Effector memory CD8-positive, alpha-beta T cell (primary cell): ENCODE results near the gene FAF2.

Source experiments
- ATAC-seq: fragments of 150-1000 bp; cut with Tn5 transposase; replicated peaks from 2 replicates; pipeline ENCODE4 v1.10.0; 2021; ENCODE audit warnings: mild to moderate bottlenecking, moderate library complexity
- DNase-seq, 3 experiments: peaks; one replicate each; pipeline ENCODE4 v3.0.0; 2021
- H3K27ac Mint-ChIP-seq, 2 donors: one replicate each; pipeline ENCODE4 v1.8.0; 2022; ENCODE audit warnings: mild to moderate bottlenecking in 2 of 2, mixed read lengths in 2 of 2, moderate library complexity in 2 of 2
- H3K27me3 Mint-ChIP-seq, 2 donors: one replicate each; pipeline ENCODE4 v1.8.0; 2022; ENCODE audit warnings: mixed read lengths in 2 of 2
- H3K36me3 Mint-ChIP-seq: one replicate; pipeline ENCODE4 v1.8.0; 2022; ENCODE audit warnings: mild to moderate bottlenecking, moderate library complexity, mixed read lengths; ENCODE audit not compliant: insufficient read depth
- H3K4me1 Mint-ChIP-seq, 2 donors: one replicate each; pipeline ENCODE4 v1.8.0; 2022; ENCODE audit warnings: low read depth in 2 of 2, mixed read lengths in 2 of 2
- H3K4me3 Mint-ChIP-seq, 2 donors: one replicate each; pipeline ENCODE4 v1.8.0; 2022; ENCODE audit warnings: mild to moderate bottlenecking in 2 of 2, mixed read lengths in 2 of 2, moderate library complexity in 2 of 2
- H3K9me3 Mint-ChIP-seq, 2 donors: one replicate each; pipeline ENCODE4 v1.8.0; 2022; ENCODE audit warnings: mixed read lengths in 2 of 2

FAF2 gene

DNA sequence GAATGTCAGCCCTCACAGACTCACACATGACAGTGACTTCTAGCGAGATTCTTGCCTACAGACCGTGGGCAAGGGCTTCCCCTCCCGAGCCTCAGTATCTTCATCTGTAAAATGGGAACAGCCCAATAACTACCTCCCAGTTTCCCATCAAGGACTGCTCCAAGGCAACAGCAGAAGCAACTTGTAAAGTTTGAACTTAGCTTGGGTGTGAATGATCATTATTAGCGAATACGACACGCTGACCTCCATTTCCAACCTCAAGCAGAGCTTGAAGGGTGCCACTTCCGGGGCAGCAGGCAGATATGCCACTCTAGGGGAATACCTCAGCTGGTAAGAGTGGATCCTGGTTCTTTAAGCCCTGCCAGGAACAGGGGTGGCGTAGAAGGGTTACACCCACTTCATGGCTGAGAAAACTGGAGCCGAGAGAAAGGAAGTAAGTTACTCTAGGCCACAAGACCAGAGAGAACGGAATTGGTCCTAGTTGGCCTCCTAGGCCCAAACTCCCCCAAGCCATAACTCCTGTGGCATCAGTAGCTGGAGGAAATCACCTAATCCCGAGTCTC lies 87.0 kb downstream of the FAF2 start:
- DNase-seq (peak; percentile 46 to 52 (median 51)), ATAC-seq (peak; percentile 15)
- Mint-ChIP-seq H3K4me1 (peaks cover 41 to 58% of the 10 kb centered on the region in 2 donors), H3K27ac (peak overlapping the region; percentile 98 to 100), H3K4me3 (peak overlapping the region; percentile 96 to 98), H3K36me3 (peaks cover 70% of the 10 kb centered on the region), H3K27me3 (no peaks in the 10 kb centered on the region), H3K9me3 (no peaks in the 10 kb centered on the region)

DNA sequence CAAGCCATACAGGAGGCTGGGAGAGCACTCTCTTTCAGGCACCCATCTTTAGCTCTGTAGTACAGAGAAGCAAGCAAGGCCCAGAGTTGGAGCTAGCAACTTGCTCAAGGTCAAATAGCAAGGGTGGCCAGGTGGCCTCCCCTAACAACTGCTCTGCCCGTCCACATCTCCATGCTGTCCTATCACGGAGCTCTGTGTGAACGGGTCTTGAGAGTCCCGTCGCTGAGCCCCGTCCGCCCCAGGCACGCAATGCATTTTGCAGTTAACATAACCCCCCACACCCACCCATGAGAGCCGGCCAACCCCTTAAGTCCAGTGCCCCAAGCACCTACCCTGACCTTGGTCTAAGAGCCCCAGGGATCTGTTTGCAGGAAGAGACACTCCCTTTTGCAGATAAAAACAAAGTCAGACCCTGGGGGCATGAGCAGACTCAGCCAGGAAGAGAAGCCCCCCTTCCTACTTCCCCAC lies 87.5 kb downstream of the FAF2 start:
- Mint-ChIP-seq H3K4me1 (peaks cover 46 to 63% of the 10 kb centered on the region in 2 donors), H3K27ac (peak overlapping the region; percentile 98 to 100), H3K27me3 (no peaks in the 10 kb centered on the region), H3K9me3 (no peaks in the 10 kb centered on the region), H3K36me3 (peaks cover 73% of the 10 kb centered on the region), H3K4me3 (peak overlapping the region; percentile 96 to 98)
- no peak for ATAC-seq
- DNase-seq, result no peak

GRCh38 chr5:176536132-176536901 lies 88.1 kb downstream of the FAF2 start:
- H3K27ac Mint-ChIP-seq, result peak overlapping the region; percentile 98 to 100
- DNase-seq (peak; percentile 77 to 82 (median 81)), ATAC-seq (peak; percentile 31)
- H3K4me3 Mint-ChIP-seq, result peak overlapping the region; percentile 96 to 98
- peaks cover 48 to 65% of the 10 kb centered on the region in 2 donors for H3K4me1 Mint-ChIP-seq
- peaks cover 74% of the 10 kb centered on the region for H3K36me3 Mint-ChIP-seq
- H3K27me3 Mint-ChIP-seq, result no peaks in the 10 kb centered on the region
- no peaks in the 10 kb centered on the region for H3K9me3 Mint-ChIP-seq

- ATAC-seq, result peak; percentile 61
These were observed 88.8 kb downstream of the FAF2 start, which contains the start of gene RNF44 for GRCh38 chr5:176536902-176537553. RNF44 (minus strand) TSS chr5:176537402; CDS start chr5:176532472, 4,930 bp downstream.

GRCh38 chr5:176537554-176538229 lies 89.5 kb downstream of the FAF2 start:
- Mint-ChIP-seq H3K27ac (peak overlapping the region; percentile 98 to 100), H3K4me3 (peak overlapping the region; percentile 96 to 98), H3K27me3 (no peaks in the 10 kb centered on the region), H3K4me1 (peaks cover 61 to 74% of the 10 kb centered on the region in 2 donors), H3K36me3 (peaks cover 74% of the 10 kb centered on the region), H3K9me3 (no peaks in the 10 kb centered on the region)
- peak; percentile 67 for ATAC-seq
- peak; percentile 93 to 96 (median 93) for DNase-seq

More at GRCh38 chr5:176536902-176537553, 88.8 kb downstream of the FAF2 start, which contains the start of gene RNF44:
- peaks cover 54 to 67% of the 10 kb centered on the region in 2 donors for H3K4me1 Mint-ChIP-seq
- H3K36me3 Mint-ChIP-seq, result peaks cover 74% of the 10 kb centered on the region
- H3K27me3 Mint-ChIP-seq, result no peaks in the 10 kb centered on the region
- H3K27ac Mint-ChIP-seq, result peak within 1 kb of the TSS; percentile 98 to 100
- peak within 1 kb of the TSS; percentile 96 to 98 for H3K4me3 Mint-ChIP-seq
- peak; percentile 99 for DNase-seq
- no peaks in the 10 kb centered on the region for H3K9me3 Mint-ChIP-seq

DNA sequence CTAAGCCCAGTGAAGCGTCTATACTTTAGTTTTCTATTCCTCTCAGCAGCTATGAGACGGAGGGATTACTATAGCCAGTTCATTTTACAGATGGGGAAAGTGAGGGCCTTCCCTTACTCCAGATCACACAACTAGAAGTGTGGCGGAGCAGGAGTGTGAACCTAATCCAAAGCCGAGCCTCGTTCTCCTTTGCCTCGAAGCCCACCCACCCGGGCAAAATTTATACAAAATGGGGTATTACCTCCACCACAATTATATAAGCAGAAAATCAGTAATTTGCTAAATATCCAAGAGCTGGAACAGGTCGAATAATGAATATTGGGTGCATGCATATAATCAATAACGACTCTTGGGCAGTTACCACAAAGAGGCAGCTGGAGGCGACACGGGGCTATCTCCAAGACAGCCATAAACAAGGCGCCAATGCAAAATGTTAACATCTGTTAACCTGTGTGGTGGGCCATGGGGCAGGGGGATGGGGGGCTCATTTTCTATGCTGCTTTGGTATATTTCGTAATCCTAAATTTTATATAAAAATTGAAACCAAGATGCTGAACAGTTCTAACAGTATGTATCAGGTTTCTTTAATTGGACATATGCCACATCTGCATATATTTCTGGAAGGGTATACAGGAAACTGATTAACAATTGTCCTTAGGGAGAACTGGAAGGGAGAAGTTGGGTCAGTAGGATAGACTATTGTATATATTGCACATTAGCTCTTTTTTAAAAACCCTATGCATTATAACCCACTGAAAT lies 90.2 kb downstream of the FAF2 start:
- H3K4me1 Mint-ChIP-seq, result peaks cover 58 to 67% of the 10 kb centered on the region in 2 donors
- ATAC-seq (no peak), DNase-seq (no peak)
- H3K36me3 Mint-ChIP-seq, result peaks cover 68% of the 10 kb centered on the region
- H3K27me3 Mint-ChIP-seq, result no peaks in the 10 kb centered on the region
- peak overlapping the region; percentile 96 to 98 for H3K4me3 Mint-ChIP-seq
- peak overlapping the region; percentile 98 to 100 for H3K27ac Mint-ChIP-seq
- no peaks in the 10 kb centered on the region for H3K9me3 Mint-ChIP-seq

- H3K4me1 Mint-ChIP-seq, result peaks cover 52 to 64% of the 10 kb centered on the region in 2 donors
- H3K27ac Mint-ChIP-seq, result no peak overlapping the region
- ATAC-seq (no peak), DNase-seq (no peak)
- H3K9me3 Mint-ChIP-seq, result no peaks in the 10 kb centered on the region
- H3K36me3 Mint-ChIP-seq, result peaks cover 66% of the 10 kb centered on the region
- no peak overlapping the region for H3K4me3 Mint-ChIP-seq
- no peaks in the 10 kb centered on the region for H3K27me3 Mint-ChIP-seq
These were observed 90.8 kb downstream of the FAF2 start for GRCh38 chr5:176538989-176539384.

DNA sequence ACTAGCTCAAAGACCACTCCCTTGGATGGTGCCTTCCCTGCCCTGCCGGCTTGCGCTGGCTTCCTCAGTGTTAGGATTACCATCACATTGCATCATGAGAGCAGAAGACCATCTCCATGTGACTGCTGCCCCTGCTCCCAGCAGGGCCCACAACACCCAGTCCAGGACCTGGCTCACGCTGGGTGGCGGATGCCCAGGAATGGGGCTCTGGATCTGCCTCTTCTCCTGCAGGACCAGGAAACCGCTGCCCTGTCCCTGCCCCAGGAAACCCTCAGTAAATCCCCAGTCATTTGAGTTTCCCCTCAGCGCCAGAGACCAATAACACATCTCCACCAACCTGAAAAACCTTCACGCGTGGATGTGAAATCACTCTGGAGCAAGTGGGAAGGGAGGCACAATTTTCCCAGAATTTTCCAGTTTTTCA lies 92.3 kb downstream of the FAF2 start:
- H3K4me1 Mint-ChIP-seq, result peaks cover 49 to 59% of the 10 kb centered on the region in 2 donors
- peak overlapping the region; percentile 92 to 98 for H3K27ac Mint-ChIP-seq
- H3K9me3 Mint-ChIP-seq, result no peaks in the 10 kb centered on the region
- H3K4me3 Mint-ChIP-seq, result peak overlapping the region; percentile 89 to 91
- no peak for ATAC-seq
- H3K36me3 Mint-ChIP-seq, result peaks cover 51% of the 10 kb centered on the region
- DNase-seq, result no peak
- H3K27me3 Mint-ChIP-seq, result no peaks in the 10 kb centered on the region

DNA sequence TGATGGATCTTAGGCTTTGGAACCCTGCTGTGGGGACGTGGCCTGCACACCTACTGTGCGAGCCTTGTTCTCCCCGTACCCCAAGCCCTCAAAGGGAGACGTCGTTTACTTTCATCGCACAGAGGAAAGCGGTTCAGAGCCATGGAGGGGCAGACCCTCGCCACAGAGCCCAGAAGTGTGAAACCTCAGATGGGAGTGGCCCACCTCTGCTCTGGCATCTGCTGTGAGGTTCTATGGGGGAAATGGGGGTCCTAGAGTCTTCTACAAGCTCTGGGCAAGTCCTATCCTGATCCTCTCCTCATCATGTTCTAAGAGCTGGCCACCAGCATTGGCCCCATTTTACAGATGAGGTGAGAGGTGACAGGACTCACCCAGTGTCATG lies 92.8 kb downstream of the FAF2 start:
- Mint-ChIP-seq H3K36me3 (peaks cover 46% of the 10 kb centered on the region), H3K27me3 (no peaks in the 10 kb centered on the region), H3K4me1 (peaks cover 49 to 59% of the 10 kb centered on the region in 2 donors), H3K4me3 (peak overlapping the region; percentile 89 to 91), H3K9me3 (no peaks in the 10 kb centered on the region), H3K27ac (peak overlapping the region; percentile 92 to 98)
- ATAC-seq (peak; percentile 3), DNase-seq (peak; percentile 53 to 56 (median 54))

GRCh38 chr5:176541338-176542134 lies 93.4 kb downstream of the FAF2 start:
- H3K27me3 Mint-ChIP-seq, result no peaks in the 10 kb centered on the region
- peak overlapping the region; percentile 89 to 91 for H3K4me3 Mint-ChIP-seq
- ATAC-seq (peak; percentile 14), DNase-seq (peak; percentile 65 to 72 (median 67))
- H3K27ac Mint-ChIP-seq, result peak overlapping the region; percentile 92 to 98
- H3K9me3 Mint-ChIP-seq, result no peaks in the 10 kb centered on the region
- H3K36me3 Mint-ChIP-seq, result peaks cover 40% of the 10 kb centered on the region
- H3K4me1 Mint-ChIP-seq, result peaks cover 49 to 59% of the 10 kb centered on the region in 2 donors

- H3K27me3 Mint-ChIP-seq, result no peaks in the 10 kb centered on the region
- H3K4me1 Mint-ChIP-seq, result peaks cover 49 to 59% of the 10 kb centered on the region in 2 donors
- peaks cover 36% of the 10 kb centered on the region for H3K36me3 Mint-ChIP-seq
- H3K9me3 Mint-ChIP-seq, result no peaks in the 10 kb centered on the region
- peak; percentile 43 to 53 (median 46) for DNase-seq
- H3K27ac Mint-ChIP-seq, result peak overlapping the region; percentile 92 to 98
- H3K4me3 Mint-ChIP-seq, result peak overlapping the region; percentile 89 to 91
- ATAC-seq, result no peak
These were observed 94.0 kb downstream of the FAF2 start for GRCh38 chr5:176542135-176542595.
